Spleen (tissue), 7 donors: ENCODE results near the gene MYL10.

ENCODE experiments used
- POLR2AphosphoS5 ChIP-seq, 3 donors: sonication (generic); formaldehyde crosslinking; IDR thresholded peaks; one replicate each; pipeline ENCODE4 v1.5.1; 2017; ENCODE audit warnings: antibody characterized with exemption in 3 of 3
- TF ChIP-seq, protein P1 (sequence below), 11 experiments: fragments of 200-600 bp in 7 of 11; fragments of 450-650 bp in 4 of 11; sonication (generic) in 4 of 11; IDR thresholded peaks in 8 of 11; conservative IDR thresholded peaks in 3 of 11; 1 replicate in 7 of 11; 2 replicates in 4 of 11; pipeline versions ENCODE4 v1.4.0 to v1.8.0; 2016 to 2021; ENCODE audit warnings: antibody characterized with exemption in 11 of 11, inconsistent platforms in 4 of 11, mild to moderate bottlenecking in 1 of 11
- donor health status: DM: no; HTN: no; CAD: no; lungs with moderate emphysema.
- donor health status: DM: no; HTN: no; CAD: no.
- donor health status: DM: no; HTN: no; CAD: no.

DNA sequence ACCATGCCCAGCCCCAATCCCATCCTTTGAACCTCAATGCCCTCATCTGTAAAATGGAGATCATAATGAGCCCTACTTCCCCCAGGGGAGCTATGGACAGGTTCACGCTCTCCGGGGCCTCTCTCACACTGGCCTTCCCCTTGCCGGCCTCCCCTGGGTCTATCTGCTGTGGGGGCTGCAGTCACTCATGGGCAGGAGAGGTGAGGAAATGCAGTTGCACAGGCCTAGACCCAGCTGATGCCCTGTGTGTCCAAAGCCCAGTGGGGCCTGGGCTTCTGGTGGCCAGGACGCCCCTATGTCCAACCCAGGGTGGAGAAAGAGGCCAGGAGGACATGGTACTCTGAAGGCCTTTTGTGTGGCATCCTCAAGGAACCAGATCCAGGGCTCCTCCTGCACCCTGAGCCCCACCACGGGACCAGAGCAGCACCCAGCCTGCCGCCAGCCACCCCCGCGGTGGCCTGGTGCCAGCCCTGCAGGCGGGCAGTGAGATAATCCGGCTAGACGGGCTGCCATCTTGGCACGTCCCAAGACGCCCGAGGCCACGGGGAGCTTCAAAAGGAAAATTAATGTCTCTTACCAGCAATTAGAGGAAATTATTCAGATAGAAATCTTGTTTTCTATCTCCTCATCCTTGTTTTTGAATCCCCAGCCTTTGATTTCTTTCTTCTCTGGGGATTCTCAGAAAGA is 39.0 kb downstream of the MYL10 start:
- TF ChIP-seq, protein P1, sequence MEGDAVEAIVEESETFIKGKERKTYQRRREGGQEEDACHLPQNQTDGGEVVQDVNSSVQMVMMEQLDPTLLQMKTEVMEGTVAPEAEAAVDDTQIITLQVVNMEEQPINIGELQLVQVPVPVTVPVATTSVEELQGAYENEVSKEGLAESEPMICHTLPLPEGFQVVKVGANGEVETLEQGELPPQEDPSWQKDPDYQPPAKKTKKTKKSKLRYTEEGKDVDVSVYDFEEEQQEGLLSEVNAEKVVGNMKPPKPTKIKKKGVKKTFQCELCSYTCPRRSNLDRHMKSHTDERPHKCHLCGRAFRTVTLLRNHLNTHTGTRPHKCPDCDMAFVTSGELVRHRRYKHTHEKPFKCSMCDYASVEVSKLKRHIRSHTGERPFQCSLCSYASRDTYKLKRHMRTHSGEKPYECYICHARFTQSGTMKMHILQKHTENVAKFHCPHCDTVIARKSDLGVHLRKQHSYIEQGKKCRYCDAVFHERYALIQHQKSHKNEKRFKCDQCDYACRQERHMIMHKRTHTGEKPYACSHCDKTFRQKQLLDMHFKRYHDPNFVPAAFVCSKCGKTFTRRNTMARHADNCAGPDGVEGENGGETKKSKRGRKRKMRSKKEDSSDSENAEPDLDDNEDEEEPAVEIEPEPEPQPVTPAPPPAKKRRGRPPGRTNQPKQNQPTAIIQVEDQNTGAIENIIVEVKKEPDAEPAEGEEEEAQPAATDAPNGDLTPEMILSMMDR (IDR thresholded peaks at IDR 0.05 in 8 of 11, conservative IDR thresholded peaks at IDR 0.05 in 3 of 11), result no peak
- TF ChIP-seq POLR2AphosphoS5 (IDR thresholded peaks at IDR 0.05), result no peak
